ENCODE data around the gene TEKTIP1.

Gene TEKTIP1

DNA sequence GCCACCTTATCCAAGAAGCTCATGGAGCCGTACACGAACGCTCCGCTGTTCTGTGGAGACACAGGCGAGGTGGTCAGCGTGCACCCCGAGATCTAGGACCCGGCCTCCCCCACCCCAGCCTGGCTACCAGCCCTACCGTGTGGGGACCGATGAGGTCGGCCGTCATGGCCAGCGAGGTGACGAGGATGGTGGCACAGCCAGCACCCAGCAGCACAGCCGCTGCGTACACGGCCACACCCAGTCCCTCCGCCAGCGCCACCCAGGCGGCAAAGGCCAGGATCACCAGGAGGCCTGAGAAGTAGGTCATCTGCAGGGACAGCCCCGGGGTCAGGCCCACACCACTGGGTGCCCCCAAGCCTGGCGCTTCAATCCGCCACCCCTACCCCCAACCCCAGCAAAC lies 7.1 kb downstream of the TEKTIP1 start:
- in situ Hi-C loops (cut with HindIII; ENCODE audit: low sequenced_read_pairs), result no loop called here
- no peak for DNase-seq (ENCODE audit: low read depth, low spot score)
- H3K4me3 ChIP-seq (ENCODE audit: low read depth, low read length), result no peak overlapping the region
- TF ChIP-seq, protein P1, sequence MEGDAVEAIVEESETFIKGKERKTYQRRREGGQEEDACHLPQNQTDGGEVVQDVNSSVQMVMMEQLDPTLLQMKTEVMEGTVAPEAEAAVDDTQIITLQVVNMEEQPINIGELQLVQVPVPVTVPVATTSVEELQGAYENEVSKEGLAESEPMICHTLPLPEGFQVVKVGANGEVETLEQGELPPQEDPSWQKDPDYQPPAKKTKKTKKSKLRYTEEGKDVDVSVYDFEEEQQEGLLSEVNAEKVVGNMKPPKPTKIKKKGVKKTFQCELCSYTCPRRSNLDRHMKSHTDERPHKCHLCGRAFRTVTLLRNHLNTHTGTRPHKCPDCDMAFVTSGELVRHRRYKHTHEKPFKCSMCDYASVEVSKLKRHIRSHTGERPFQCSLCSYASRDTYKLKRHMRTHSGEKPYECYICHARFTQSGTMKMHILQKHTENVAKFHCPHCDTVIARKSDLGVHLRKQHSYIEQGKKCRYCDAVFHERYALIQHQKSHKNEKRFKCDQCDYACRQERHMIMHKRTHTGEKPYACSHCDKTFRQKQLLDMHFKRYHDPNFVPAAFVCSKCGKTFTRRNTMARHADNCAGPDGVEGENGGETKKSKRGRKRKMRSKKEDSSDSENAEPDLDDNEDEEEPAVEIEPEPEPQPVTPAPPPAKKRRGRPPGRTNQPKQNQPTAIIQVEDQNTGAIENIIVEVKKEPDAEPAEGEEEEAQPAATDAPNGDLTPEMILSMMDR (IDR thresholded peaks at IDR 0.05; ENCODE audit: low read depth, low read length), result no peak

DNA sequence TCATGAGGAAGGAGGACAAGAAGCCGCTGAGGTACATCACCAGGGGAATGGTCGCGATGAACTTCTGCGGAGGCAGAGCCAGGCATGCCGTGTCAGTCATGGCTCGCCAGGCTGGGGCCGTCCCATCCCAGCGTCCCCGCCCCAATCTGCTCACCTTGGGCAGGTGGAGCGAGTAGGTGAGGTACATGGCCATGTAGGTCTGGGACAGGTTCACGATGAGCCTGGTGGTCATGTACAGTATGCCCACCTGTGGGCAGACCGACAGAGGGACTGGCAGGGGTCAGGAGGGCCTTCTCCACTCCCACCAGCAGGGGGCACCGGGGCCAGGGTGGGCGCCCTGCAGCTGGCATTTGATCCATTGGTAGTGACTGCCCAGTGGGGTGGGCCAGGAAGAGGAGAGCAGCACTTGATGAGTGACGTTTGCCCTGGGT lies 8.3 kb downstream of the TEKTIP1 start:
- no peak overlapping the region for H3K4me3 ChIP-seq (ENCODE audit: low read depth, low read length)
- in situ Hi-C loops (cut with HindIII; ENCODE audit: low sequenced_read_pairs), result no loop called here
- TF ChIP-seq, protein P1 (IDR thresholded peaks at IDR 0.05; ENCODE audit: low read depth, low read length), result peak; percentile 65
- DNase-seq (ENCODE audit: low read depth, low spot score), result no peak

DNA sequence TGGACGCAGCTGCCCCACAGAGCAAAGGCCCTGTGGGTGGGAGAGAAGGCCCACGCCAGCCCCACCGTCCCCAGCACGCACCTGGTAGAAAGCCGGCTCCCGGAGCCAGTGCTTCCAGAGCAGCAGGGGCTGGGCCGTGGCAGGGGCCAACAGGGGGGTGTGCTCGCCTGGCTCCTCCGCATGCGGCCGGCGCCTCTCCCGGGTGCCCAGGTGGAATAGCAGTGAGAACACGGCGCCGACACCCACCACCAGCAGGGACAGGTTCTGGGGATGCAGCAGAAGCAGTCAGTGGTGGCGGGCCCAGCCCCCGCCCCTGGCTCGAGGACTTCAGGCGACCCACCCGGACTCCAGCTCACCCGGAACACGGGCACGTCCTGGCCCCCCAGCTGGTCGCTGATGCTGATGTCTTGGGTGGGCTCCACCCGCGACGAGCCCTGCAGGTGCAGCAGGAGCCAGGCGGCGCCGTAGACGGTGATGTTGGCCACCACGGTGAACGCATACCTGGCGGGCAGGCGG lies 8.9 kb downstream of the TEKTIP1 start:
- H3K4me3 ChIP-seq (ENCODE audit: low read depth, low read length), result no peak overlapping the region
- in situ Hi-C loops (cut with HindIII; ENCODE audit: low sequenced_read_pairs), result no loop called here
- TF ChIP-seq, protein P1 (IDR thresholded peaks at IDR 0.05; ENCODE audit: low read depth, low read length), result no peak
- DNase-seq (ENCODE audit: low read depth, low spot score), result no peak

DNA sequence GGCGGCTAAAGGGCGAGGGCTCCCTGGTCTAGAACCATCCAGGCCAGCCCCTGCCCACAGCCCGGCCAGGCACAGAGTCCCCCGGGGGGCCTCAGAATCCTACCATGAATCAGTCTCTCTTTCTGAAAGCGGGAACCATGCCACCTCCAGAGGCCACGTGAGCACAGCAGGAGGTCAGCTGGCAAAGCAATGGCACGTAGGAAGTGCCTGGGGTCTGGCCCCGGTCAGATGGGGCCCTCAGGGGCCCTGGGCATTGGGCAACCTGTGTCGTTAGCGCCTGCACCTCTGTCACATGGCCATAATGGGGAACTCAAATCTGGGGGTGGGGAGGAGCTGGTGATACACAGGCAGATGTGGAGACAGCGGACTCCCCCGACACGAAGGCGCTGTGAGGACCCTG lies 9.6 kb downstream of the TEKTIP1 start:
- DNase-seq (ENCODE audit: low read depth, low spot score), result no peak
- H3K4me3 ChIP-seq (ENCODE audit: low read depth, low read length), result no peak overlapping the region
- in situ Hi-C loops (cut with HindIII; ENCODE audit: low sequenced_read_pairs), result no loop called here
- TF ChIP-seq, protein P1 (IDR thresholded peaks at IDR 0.05; ENCODE audit: low read depth, low read length), result no peak

DNA sequence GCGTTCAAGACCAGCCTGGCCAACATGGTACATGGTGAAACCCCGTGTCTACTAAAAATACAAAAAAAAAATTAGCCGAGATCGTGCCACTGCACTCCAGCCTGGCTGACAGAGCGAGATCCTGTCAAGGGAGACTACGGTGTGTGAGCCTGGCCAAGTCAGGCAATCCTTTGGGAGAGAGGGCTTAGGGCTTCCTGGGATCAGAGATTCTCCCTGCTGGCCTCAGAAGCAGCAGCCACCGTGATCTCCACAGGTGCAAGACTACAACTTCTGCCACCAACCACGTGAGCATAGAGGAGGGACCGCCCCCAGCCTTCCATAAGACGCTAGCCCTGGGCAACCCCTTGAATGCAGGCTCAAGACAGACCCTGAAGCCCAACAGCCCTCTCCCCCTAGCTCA lies 10.8 kb downstream of the TEKTIP1 start:
- DNase-seq (ENCODE audit: low read depth, low spot score), result no peak
- in situ Hi-C loops (cut with HindIII; ENCODE audit: low sequenced_read_pairs), result no loop called here
- TF ChIP-seq, protein P1 (IDR thresholded peaks at IDR 0.05; ENCODE audit: low read depth, low read length), result no peak
- H3K4me3 ChIP-seq (ENCODE audit: low read depth, low read length), result no peak overlapping the region

DNA sequence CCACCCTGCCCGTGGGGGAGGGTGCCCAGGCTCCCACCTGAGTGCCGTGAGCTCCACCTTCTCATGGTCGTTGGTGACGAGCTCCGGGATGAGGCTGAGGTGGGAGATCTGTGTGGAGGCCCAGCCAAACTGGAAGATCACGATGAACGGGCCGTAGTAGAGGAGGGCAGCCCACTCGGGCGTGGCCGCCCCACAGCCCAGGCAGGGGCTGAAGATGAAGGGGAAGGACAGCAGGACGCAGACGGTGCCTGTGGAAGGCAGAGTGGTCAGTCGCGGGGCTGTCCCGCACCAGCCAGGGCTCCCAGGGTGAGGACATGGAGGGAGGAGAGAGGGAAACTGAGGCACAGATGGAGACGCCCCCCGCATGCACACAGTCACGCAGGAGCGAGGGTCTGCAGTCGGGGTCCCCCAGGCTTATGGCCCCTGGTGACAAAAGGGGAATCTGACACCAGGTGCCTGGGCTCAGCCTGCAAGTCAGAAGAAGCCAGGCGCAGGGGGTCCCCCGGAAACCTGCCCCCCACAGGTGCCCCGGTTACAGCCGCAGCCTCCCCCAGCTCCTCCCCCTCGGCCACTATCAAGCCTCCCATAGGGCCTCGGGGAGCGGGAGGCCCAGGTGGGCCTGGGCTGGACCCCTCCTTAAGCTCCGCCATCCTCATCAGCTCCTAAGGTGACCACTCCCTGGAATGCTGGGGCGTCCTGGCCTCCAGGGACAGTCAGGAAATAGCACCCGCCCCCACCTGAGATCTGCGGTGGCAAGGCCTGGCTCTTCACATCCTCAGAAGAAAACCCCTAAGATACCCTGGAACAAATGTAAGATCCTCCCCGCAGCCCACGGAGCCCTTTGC lies 12.2 kb downstream of the TEKTIP1 start:
- no peak for DNase-seq (ENCODE audit: low read depth, low spot score)
- in situ Hi-C loops (cut with HindIII; ENCODE audit: low sequenced_read_pairs), result no loop called here
- H3K4me3 ChIP-seq (ENCODE audit: low read depth, low read length), result no peak overlapping the region
- TF ChIP-seq, protein P1 (IDR thresholded peaks at IDR 0.05; ENCODE audit: low read depth, low read length), result no peak

Data from astrocyte of the spinal cord (primary cell).